ENCODE data around the gene PLCB1. TPM values are rescaled to one million over a fixed set of nuclear protein-coding genes. Genes with fewer than 3 reads are reported as not detected.

PLCB1 gene
- total RNA-seq, 1 experiment from 2014 or later: 11.3 TPM

- POLR2A ChIA-PET: no interaction called here
- DNase-seq (ENCODE audit: low spot score) (no peak), ATAC-seq (no peak)
- CTCF ChIA-PET: no interaction called here
- Mint-ChIP-seq H3K27ac (no peak overlapping the region), H3K27me3 (ENCODE audit: low read depth) (no peaks in the 10 kb centered on the region), H3K4me1 (peaks cover 10% of the 10 kb centered on the region), H3K36me3 (no peaks in the 10 kb centered on the region), H3K9me3 (no peaks in the 10 kb centered on the region), H3K4me3 (no peak overlapping the region)
- TF ChIP-seq NR3C1 (CRISPR knock-in tag; conservative IDR thresholded peaks at IDR 0.05; ENCODE audit: low read depth) (no peak), CBFB (CRISPR knock-in tag; IDR thresholded peaks at IDR 0.05; ENCODE audit: low read depth) (no peak), ZNF138 (CRISPR knock-in tag; conservative IDR thresholded peaks at IDR 0.05) (no peak), TP53 (CRISPR knock-in tag; IDR thresholded peaks at IDR 0.05) (no peak), STAT6 (CRISPR knock-in tag; conservative IDR thresholded peaks at IDR 0.05; ENCODE audit: low read depth) (no peak), AR (CRISPR knock-in tag; IDR thresholded peaks at IDR 0.05) (no peak), IRF2 (CRISPR knock-in tag; IDR thresholded peaks at IDR 0.05; ENCODE audit: borderline replicate concordance, low read depth) (no peak), ZNF423 (CRISPR knock-in tag; IDR thresholded peaks at IDR 0.05) (no peak), ZNF317 (CRISPR knock-in tag; IDR thresholded peaks at IDR 0.05; ENCODE audit: borderline replicate concordance, low read depth) (no peak), MLX (CRISPR knock-in tag; IDR thresholded peaks at IDR 0.05) (no peak)
- TF ChIP-seq, protein P1, sequence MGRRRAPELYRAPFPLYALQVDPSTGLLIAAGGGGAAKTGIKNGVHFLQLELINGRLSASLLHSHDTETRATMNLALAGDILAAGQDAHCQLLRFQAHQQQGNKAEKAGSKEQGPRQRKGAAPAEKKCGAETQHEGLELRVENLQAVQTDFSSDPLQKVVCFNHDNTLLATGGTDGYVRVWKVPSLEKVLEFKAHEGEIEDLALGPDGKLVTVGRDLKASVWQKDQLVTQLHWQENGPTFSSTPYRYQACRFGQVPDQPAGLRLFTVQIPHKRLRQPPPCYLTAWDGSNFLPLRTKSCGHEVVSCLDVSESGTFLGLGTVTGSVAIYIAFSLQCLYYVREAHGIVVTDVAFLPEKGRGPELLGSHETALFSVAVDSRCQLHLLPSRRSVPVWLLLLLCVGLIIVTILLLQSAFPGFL (CRISPR knock-in tag; IDR thresholded peaks at IDR 0.05; ENCODE audit: borderline replicate concordance): no peak
These were observed 738.6 kb downstream of the PLCB1 start for GRCh38 chr20:8870652-8871051.

DNA sequence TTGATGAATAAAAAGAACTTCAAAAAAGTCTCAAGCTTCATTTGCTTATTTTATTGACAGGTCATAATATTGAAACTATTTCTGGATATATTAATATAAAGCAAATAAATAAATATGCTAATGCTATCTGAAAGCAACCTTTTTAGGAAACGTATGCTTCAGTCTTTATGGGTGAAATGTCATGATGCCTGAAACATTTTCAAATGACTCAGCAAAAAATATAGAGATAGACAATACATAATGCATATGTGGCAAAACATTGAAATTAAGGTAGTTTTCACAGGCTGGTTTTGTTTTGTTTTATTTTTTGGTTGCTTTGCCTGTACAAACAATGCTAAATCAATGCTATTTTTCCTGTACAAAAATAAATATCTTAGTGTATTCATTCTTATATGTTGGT lies 742.4 kb downstream of the PLCB1 start:
- no peak overlapping the region for H3K4me3 Mint-ChIP-seq
- no peaks in the 10 kb centered on the region for H3K36me3 Mint-ChIP-seq
- H3K27ac Mint-ChIP-seq: no peak overlapping the region
- DNase-seq (ENCODE audit: low spot score) (no peak), ATAC-seq (no peak)
- H3K4me1 Mint-ChIP-seq: no peaks in the 10 kb centered on the region
- ChIA-PET CTCF (no interaction called here), POLR2A (no interaction called here)
- no peaks in the 10 kb centered on the region for H3K9me3 Mint-ChIP-seq
- TF ChIP-seq STAT6 (CRISPR knock-in tag; conservative IDR thresholded peaks at IDR 0.05; ENCODE audit: low read depth) (no peak), ZNF671 (CRISPR knock-in tag; IDR thresholded peaks at IDR 0.05) (no peak), ESRRA (CRISPR knock-in tag; IDR thresholded peaks at IDR 0.05; ENCODE audit: borderline replicate concordance) (no peak), ZNF423 (CRISPR knock-in tag; IDR thresholded peaks at IDR 0.05) (no peak)
- H3K27me3 Mint-ChIP-seq (ENCODE audit: low read depth): no peaks in the 10 kb centered on the region

All from WTC11 (cell line).